GM12878 (cell line): ENCODE measurements around the gene WDR45B. TPM values are rescaled to one million over a fixed set of nuclear protein-coding genes. Genes with fewer than 3 reads are reported as not detected.

Experiments used
- ATAC-seq: fragments of 200-7000 bp; cut with Tn5 transposase; 3 replicates; pipeline ENCODE4 v1.9.1; 2020; ENCODE audit warnings: mild to moderate bottlenecking, moderate library complexity
- BruUV-seq: library from RNA; stranded (reverse); fragments of 400-500 nt; replicated peaks from 2 replicates; lab custom pipeline; 2021; lab: Mats Ljungman, UMichigan
- CTCF ChIA-PET: fragments of 300-600 bp; sonication (Branson Sonifier 250); formaldehyde crosslinking; extraction: SDS; loops from one replicate; lab custom pipeline; 2021; ENCODE audit warnings: inconsistent platforms; lab: Yijun Ruan, JAX
- POLR2A ChIA-PET: fragments of 350-600 bp; formaldehyde crosslinking; extraction: SDS; loops from one replicate; lab custom pipeline; 2021; ENCODE audit warnings: inconsistent platforms; lab: Charles Lee
- RAD21 ChIA-PET: fragments of 300-600 bp; sonication (Branson Sonifier 250); formaldehyde crosslinking; loops from one replicate; lab custom pipeline; 2023; ENCODE audit warnings: antibody characterized with exemption; ENCODE audit not compliant: unreplicated experiment; lab: Charles Lee
- SMC1A ChIA-PET: fragments of 300-600 bp; sonication (Branson Sonifier 250); formaldehyde crosslinking; loops from one replicate; lab custom pipeline; 2023; ENCODE audit not compliant: unreplicated experiment, uncharacterized antibody; lab: Charles Lee
- DNase-seq: peaks from one replicate; pipeline ENCODE4 v3.0.0-alpha.2; 2011; ENCODE audit warnings: low read depth, low spot score
- FAIRE-seq: peaks from 3 replicates; lab custom pipeline; 2011; peaks lifted over from hg19 to GRCh38; lab: Jason Lieb, UNC
- H2AFZ ChIP-seq: 2 replicates; pipeline ENCODE4 v1.6.0; 2011; ENCODE audit warnings: low read depth, low read length, control low read depth; ENCODE audit not compliant: control insufficient read depth
- H3K27ac ChIP-seq: 2 replicates; pipeline ENCODE4 v1.5.1; 2011; ENCODE audit warnings: control low read depth; ENCODE audit not compliant: control insufficient read depth, insufficient read depth
- H3K27me3 ChIP-seq, 2 experiments: replicated peaks in 1 of 2; 2 replicates each; pipeline versions ENCODE4 v1.6.0 to v1.6.1; 2011; ENCODE audit warnings: low read length in 1 of 2; ENCODE audit not compliant: control insufficient read depth in 2 of 2, insufficient read depth in 2 of 2
- H3K36me3 ChIP-seq, 2 experiments: 2 replicates each; pipeline ENCODE4 v1.5.1; 2011; ENCODE audit warnings: low read length in 1 of 2; ENCODE audit not compliant: control insufficient read depth in 2 of 2, insufficient read depth in 2 of 2
- H3K4me1 ChIP-seq: 2 replicates; pipeline ENCODE4 v1.6.1; 2011; ENCODE audit warnings: mild to moderate bottlenecking, low read length, moderate library complexity, mixed read lengths; ENCODE audit not compliant: control insufficient read depth, insufficient read depth
- H3K4me2 ChIP-seq: 2 replicates; pipeline ENCODE4 v1.6.0; 2011; ENCODE audit warnings: control low read depth; ENCODE audit not compliant: control insufficient read depth, insufficient read depth
- H3K4me3 ChIP-seq: fragments of 200-600 bp; sonication (generic); 2 replicates; pipeline ENCODE4 v1.5.1; 2016
- H3K79me2 ChIP-seq: 2 replicates; pipeline ENCODE4 v1.6.0; 2011; ENCODE audit warnings: low read length; ENCODE audit not compliant: control insufficient read depth, insufficient read depth
- H3K9ac ChIP-seq: 2 replicates; pipeline ENCODE4 v1.8.0; 2011; ENCODE audit warnings: low read length, control low read depth, mixed read lengths; ENCODE audit not compliant: control insufficient read depth, insufficient read depth
- H3K9me3 ChIP-seq: replicated peaks from 3 replicates; pipeline ENCODE4 v1.5.1; 2011; ENCODE audit warnings: mild to moderate bottlenecking, low read length; ENCODE audit not compliant: control insufficient read depth, insufficient read depth
- H4K20me1 ChIP-seq: 2 replicates; pipeline ENCODE4 v1.6.0; 2011; ENCODE audit not compliant: control insufficient read depth, insufficient read depth
- RAD51 ChIP-seq: fragments of 450-650 bp; IDR thresholded peaks from 2 replicates; pipeline ENCODE4 v1.6.1; 2016; ENCODE audit warnings: moderate library complexity, mild to moderate bottlenecking, inconsistent platforms
- SP1 ChIP-seq: IDR thresholded peaks from one replicate; pipeline ENCODE4 v1.6.1; 2011; ENCODE audit warnings: low read depth, low read length
- SPI1 ChIP-seq: IDR thresholded peaks from 2 replicates; pipeline ENCODE4 v1.6.1; 2011; ENCODE audit warnings: low read depth, mild to moderate bottlenecking, low read length, moderate library complexity, borderline replicate concordance; ENCODE audit not compliant: insufficient read depth
- SUZ12 ChIP-seq: fragments of 200-600 bp; sonication (generic); IDR thresholded peaks from one replicate; pipeline ENCODE4 v1.6.1; 2018; ENCODE audit warnings: antibody characterized with exemption, mild to moderate bottlenecking; ENCODE audit not compliant: unreplicated experiment
- WGBS: methylation state at CpG from one replicate; pipeline ENCODE4 v1.1.6; 2016; ENCODE audit warnings: low lambda C conversion rate; ENCODE audit not compliant: insufficient replicate concordance, insufficient coverage; ENCODE audit errors: missing lambda C conversion rate; 5-methylcytosine and 5-hydroxymethylcytosine counted together
- in situ Hi-C: fragments of 300-500 bp; cut with MboI; formaldehyde crosslinking; loops from 9 replicates; pipeline ENCODE4 v1.14.3; 2018; ENCODE audit warnings: mixed read lengths
- intact Hi-C: fragments of 100-400 bp; cut with micrococcal nuclease; formaldehyde crosslinking; loops from one replicate; pipeline ENCODE4 v1.14.2; 2022; ENCODE audit not compliant: unreplicated experiment
- polyA plus RNA-seq, 11 experiments: library from polyadenylated mRNA; depleted of rRNA in 4 of 11; unstranded in 6 of 11; stranded (reverse) in 5 of 11; fragments of >200 nt; fragmentation: Nextera tagmentation in 4 of 11; fragmentation: Illumina TruSeq in 1 of 11; extraction: Ambion mirVana in 4 of 11; extraction: Trizol in 1 of 11; gene quantifications; 1 replicate in 1 of 11; 2 replicates in 10 of 11; pipeline versions ENCODE4 v1.2.1 to v1.2.3, GENCODE V29; 2011 to 2016; ENCODE audit warnings: inconsistent platforms in 2 of 11, missing spikeins in 2 of 11, low read depth in 1 of 11
- total RNA-seq, 4 experiments: library from RNA; depleted of rRNA in 3 of 4; stranded (reverse); fragments of >200 nt in 3 of 4; fragmentation: Illumina TruSeq in 1 of 4; extraction: Trizol in 1 of 4; gene quantifications; 2 replicates each; pipeline versions ENCODE4 v1.2.1 to v1.2.3, GENCODE V29; 2013 to 2021
- TF ChIP-seq, protein P1 (sequence below): IDR thresholded peaks from 2 replicates; pipeline ENCODE4 v1.6.1; 2011; ENCODE audit warnings: low read depth, low read length, improper control_type of control experiment, borderline replicate concordance

Gene WDR45B
- total and polyA plus RNA-seq, 10 of the 15 experiments (the other 5 are each of a cell fraction or from before 2014, with no cell fraction given) = 1.0 to 73.7 (median 26.6) TPM

DNA sequence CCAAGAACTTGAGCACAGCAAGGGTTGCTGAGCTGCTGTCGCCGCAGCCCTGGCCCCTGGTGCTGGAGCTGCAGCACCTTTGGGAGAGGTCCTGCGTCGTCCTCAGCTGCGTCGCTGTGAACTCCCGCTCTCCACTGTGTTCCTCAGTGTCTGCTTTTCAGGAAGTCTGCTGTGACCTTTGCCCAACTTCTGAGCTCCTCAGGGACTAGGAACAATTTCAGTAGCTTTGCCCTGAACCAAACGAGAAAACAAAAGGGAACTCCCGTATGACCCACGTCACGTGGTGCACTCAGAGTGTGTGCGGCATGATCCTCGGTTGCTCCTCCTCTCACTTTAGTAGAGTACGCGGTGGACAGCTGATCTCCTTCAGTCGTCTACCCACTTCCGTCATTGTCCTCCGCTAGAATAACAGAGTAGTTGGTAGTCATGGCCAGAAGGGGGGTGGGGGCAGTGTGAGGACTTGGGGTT is 44.2 kb downstream of the WDR45B start:
- ChIA-PET SMC1A (no interaction called here), CTCF (no interaction called here), RAD21 (interaction anchor here (0.5 kb wide), 1 partner anchor 260 kb away, joined by 3 read pairs; no protein-coding TSS in a partner anchor), POLR2A (interaction anchor here (0.7 kb wide), 1 partner anchor 742 kb away, joined by 4 read pairs; no protein-coding TSS in a partner anchor)
- no peak for DNase-seq
- H3K4me1 ChIP-seq = peaks cover 19% of the 10 kb centered on the region
- peak; percentile 49 for ATAC-seq
- no peak overlapping the region for H2AFZ ChIP-seq
- H4K20me1 ChIP-seq = peaks cover 3% of the 10 kb centered on the region; the same call in 1 of the 2 replicates
- H3K9me3 ChIP-seq = no peaks in the 10 kb centered on the region
- no peak for FAIRE-seq
- 93% methylated on average over 18 of the region's 18 CpGs for WGBS
- no peak overlapping the region for H3K4me3 ChIP-seq
- H3K27me3 ChIP-seq = no peaks in the 10 kb centered on the region
- in situ Hi-C loops = no loop called here
- no peak for TF ChIP-seq SUZ12
- TF ChIP-seq SPI1 = 0 out of 2 replicates have a peak, but pooled peaks have one; percentile 7
- TF ChIP-seq RAD51 = peak; percentile 84
- TF ChIP-seq, protein P1, sequence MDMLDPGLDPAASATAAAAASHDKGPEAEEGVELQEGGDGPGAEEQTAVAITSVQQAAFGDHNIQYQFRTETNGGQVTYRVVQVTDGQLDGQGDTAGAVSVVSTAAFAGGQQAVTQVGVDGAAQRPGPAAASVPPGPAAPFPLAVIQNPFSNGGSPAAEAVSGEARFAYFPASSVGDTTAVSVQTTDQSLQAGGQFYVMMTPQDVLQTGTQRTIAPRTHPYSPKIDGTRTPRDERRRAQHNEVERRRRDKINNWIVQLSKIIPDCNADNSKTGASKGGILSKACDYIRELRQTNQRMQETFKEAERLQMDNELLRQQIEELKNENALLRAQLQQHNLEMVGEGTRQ = peak; percentile 52; the same call in 1 of the 2 replicates
- no peak for TF ChIP-seq SP1
- no TSS peak for BruUV-seq
- H3K36me3 ChIP-seq = peaks cover 25 to 34% of the 10 kb centered on the region in 2 experiments
- H3K79me2 ChIP-seq = no peaks in the 10 kb centered on the region; the same call in 1 of the 2 replicates
- intact Hi-C loops = no loop called here
- no peak overlapping the region for H3K27ac ChIP-seq
- H3K9ac ChIP-seq = no peak overlapping the region
- no peak overlapping the region for H3K4me2 ChIP-seq
